ENCODE measurements around the gene LIMK1. TPM values are rescaled to one million over a fixed set of nuclear protein-coding genes. Genes with fewer than 3 reads are reported as not detected.

The LIMK1 gene
- total and polyA plus RNA-seq, 2 of the 13 experiments (the other 11 are each of a cell fraction or from before 2014, with no cell fraction given), result 8.9 to 18.8 TPM

- TF ChIP-seq NFAT5 (CRISPR knock-in tag; IDR thresholded peaks at IDR 0.05) (no peak), AGO2 (optimal IDR thresholded peaks at IDR 0.05; ENCODE audit: low read depth, low read length) (no peak), ARID2 (CRISPR knock-in tag; IDR thresholded peaks at IDR 0.05; ENCODE audit: borderline replicate concordance) (no peak)
Measured at GRCh38 chr7:74040101-74040790, 43.4 kb upstream of the LIMK1 start (continued).

GRCh38 chr7:74040791-74041520 lies 42.6 kb upstream of the LIMK1 start:
- CTCF ChIA-PET (ENCODE audit: low intra/inter-chr PET ratio, low total read pairs), result no interaction called here
- TF ChIP-seq PAX8 (CRISPR knock-in tag; IDR thresholded peaks at IDR 0.05; ENCODE audit: borderline replicate concordance) (no peak), HINFP (CRISPR knock-in tag; IDR thresholded peaks at IDR 0.05; ENCODE audit: low read depth) (no peak), HIC2 (CRISPR knock-in tag; IDR thresholded peaks at IDR 0.05; ENCODE audit: low read depth) (no peak), ZNF432 (CRISPR knock-in tag; IDR thresholded peaks at IDR 0.05; ENCODE audit: borderline replicate concordance) (no peak), E2F1 (CRISPR knock-in tag; IDR thresholded peaks at IDR 0.05) (no peak), IRF2 (CRISPR knock-in tag; IDR thresholded peaks at IDR 0.05) (no peak), SMAD1 (CRISPR knock-in tag; IDR thresholded peaks at IDR 0.05; ENCODE audit: borderline replicate concordance, low read depth) (no peak)

More at GRCh38 chr7:74040791-74041520, 42.6 kb upstream of the LIMK1 start:
- peaks cover 9 to 64% of the 10 kb centered on the region in 2 experiments; a peak in 4 of 5 replicates for H3K27me3 ChIP-seq (ENCODE audit: control insufficient read depth in 1 of 2, insufficient read depth in 2 of 2, low read length in 2 of 2)
- no TSS peak for BruUV-seq (replicated peaks)
- H3K4me1 ChIP-seq (ENCODE audit: insufficient read depth, low read length), result no peaks in the 10 kb centered on the region
- H3K79me2 ChIP-seq (ENCODE audit: insufficient read depth, low read length), result no peaks in the 10 kb centered on the region
- in situ Hi-C loops (cut with HindIII; ENCODE audit: extremely low pct_ligation_motif_present, low pct_unique_long_range_greater_than_20kb), result no loop called here
- peaks cover 5% of the 10 kb centered on the region; the same call in 1 of the 2 replicates for H4K20me1 ChIP-seq (ENCODE audit: insufficient read depth, low read length)
- no peak overlapping the region for H3K9ac ChIP-seq (ENCODE audit: insufficient read depth, low read depth, low read length)
- no peak overlapping the region for H2AFZ ChIP-seq (ENCODE audit: low read length)
- FAIRE-seq (no peak), DNase-seq (ENCODE audit: low spot score) (no peak), ATAC-seq (no peak)
- H3K4me2 ChIP-seq (ENCODE audit: low read depth, low read length), result no peak overlapping the region
- POLR2A ChIA-PET, result no interaction called here
- 24% methylated on average over 7 of the region's 12 CpGs for WGBS (ENCODE audit: low lambda C conversion rate)
- H3K4me3 ChIP-seq (replicated peaks in 1 of 3; ENCODE audit: insufficient read depth in 1 of 3, low read depth in 2 of 3, low read length in 3 of 3), result no peak overlapping the region
- H3K9me3 ChIP-seq (ENCODE audit: low read length), result no peaks in the 10 kb centered on the region
- no peak overlapping the region for H3K27ac ChIP-seq (ENCODE audit: extremely low read length, insufficient read depth, low read length)
- intact Hi-C loops (cut with micrococcal nuclease; ENCODE audit: unreplicated experiment), result no loop called here
- H3K36me3 ChIP-seq (replicated peaks in 1 of 2; ENCODE audit: control insufficient read depth in 1 of 2, insufficient read depth in 2 of 2, low read length in 2 of 2), result no peaks in the 10 kb centered on the region

All from HepG2 (cell line).